Measurements from ENCODE around the gene PLEKHG3.

- TF ChIP-seq CTCF (IDR thresholded peaks at IDR 0.05) (no peak), ZFX (IDR thresholded peaks at IDR 0.05; ENCODE audit: borderline replicate concordance) (no peak)
Measured at GRCh38 chr14:64676410-64677008, 27.7 kb upstream of the PLEKHG3 start.

Measured in 22Rv1 (cell line).